PC-3 (cell line): Measurements from ENCODE around the gene INSL6.

Experiments used
- EZH2 ChIP-seq: fragments of 300-600 bp; sonication (generic); IDR thresholded peaks from one replicate; pipeline ENCODE4 v1.6.1; 2017; ENCODE audit warnings: antibody characterized with exemption, mild to moderate bottlenecking, low read length; ENCODE audit not compliant: unreplicated experiment
- EZH2phosphoT487 ChIP-seq: fragments of 300-600 bp; sonication (generic); IDR thresholded peaks from 2 replicates; pipeline ENCODE4 v1.6.1; 2018; ENCODE audit warnings: mild to moderate bottlenecking, antibody characterized with exemption, low read length, borderline replicate concordance
- TF ChIP-seq, protein P1 (sequence below): fragments of 300-600 bp; sonication (generic); conservative IDR thresholded peaks from 2 replicates; pipeline ENCODE4 v1.5.1; 2017; ENCODE audit warnings: antibody characterized with exemption, low read depth, mild to moderate bottlenecking, low read length

DNA sequence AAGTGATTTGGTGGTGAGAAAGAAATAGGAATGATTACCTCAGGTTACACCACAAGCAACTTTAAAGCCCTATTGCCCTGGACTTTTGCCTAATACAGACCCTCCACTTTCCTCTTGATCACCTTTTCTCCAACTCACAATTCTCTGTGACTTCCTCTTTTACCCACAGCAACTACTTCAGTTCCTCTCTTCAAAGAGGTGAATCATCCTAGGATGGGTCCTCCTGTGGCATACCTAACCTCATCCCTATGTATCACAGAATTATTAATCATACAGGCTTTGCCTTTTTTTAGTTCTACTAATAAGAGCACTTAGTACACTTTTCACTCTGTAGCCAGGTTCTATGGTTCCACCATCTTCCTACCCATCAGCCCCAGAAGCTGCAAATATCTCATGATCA, 19.6 kb upstream of the INSL6 start:
- TF ChIP-seq, protein P1, sequence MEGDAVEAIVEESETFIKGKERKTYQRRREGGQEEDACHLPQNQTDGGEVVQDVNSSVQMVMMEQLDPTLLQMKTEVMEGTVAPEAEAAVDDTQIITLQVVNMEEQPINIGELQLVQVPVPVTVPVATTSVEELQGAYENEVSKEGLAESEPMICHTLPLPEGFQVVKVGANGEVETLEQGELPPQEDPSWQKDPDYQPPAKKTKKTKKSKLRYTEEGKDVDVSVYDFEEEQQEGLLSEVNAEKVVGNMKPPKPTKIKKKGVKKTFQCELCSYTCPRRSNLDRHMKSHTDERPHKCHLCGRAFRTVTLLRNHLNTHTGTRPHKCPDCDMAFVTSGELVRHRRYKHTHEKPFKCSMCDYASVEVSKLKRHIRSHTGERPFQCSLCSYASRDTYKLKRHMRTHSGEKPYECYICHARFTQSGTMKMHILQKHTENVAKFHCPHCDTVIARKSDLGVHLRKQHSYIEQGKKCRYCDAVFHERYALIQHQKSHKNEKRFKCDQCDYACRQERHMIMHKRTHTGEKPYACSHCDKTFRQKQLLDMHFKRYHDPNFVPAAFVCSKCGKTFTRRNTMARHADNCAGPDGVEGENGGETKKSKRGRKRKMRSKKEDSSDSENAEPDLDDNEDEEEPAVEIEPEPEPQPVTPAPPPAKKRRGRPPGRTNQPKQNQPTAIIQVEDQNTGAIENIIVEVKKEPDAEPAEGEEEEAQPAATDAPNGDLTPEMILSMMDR, result no peak
- no peak for TF ChIP-seq EZH2
- TF ChIP-seq EZH2phosphoT487, result no peak
